OCI-LY7 (cell line): ENCODE measurements around the gene KCNIP1.

Source experiments
- CTCF ChIP-seq: fragments of 200-600 bp; sonication (generic); conservative IDR thresholded peaks from 2 replicates; pipeline ENCODE4 v1.5.1; 2014; ENCODE audit warnings: mild to moderate bottlenecking, antibody characterized with exemption, low read length, moderate library complexity, mixed read lengths
- EZH2phosphoT487 ChIP-seq: fragments of 200-600 bp; sonication (generic); IDR thresholded peaks from 2 replicates; pipeline ENCODE4 v1.6.1; 2018; ENCODE audit warnings: low read depth, borderline replicate concordance, mild to moderate bottlenecking, mixed run types, antibody characterized with exemption, low read length, moderate library complexity, mixed read lengths

GRCh38 chr5:170596482-170597044 lies 92.7 kb downstream of the KCNIP1 start:
- no peak for TF ChIP-seq EZH2phosphoT487
- TF ChIP-seq CTCF, result no peak
